KMS-11 (cell line): ENCODE data around the gene BTBD9.

Source experiments
- H2AFZ ChIP-seq: fragments of 200-600 bp; sonication (generic); 2 replicates; pipeline ENCODE4 v1.6.1; 2016; ENCODE audit warnings: antibody characterized with exemption, mixed run types, low read depth
- H3K27ac ChIP-seq: fragments of 200-600 bp; sonication (generic); 2 replicates; pipeline ENCODE4 v1.6.1; 2016; ENCODE audit warnings: mild to moderate bottlenecking, mixed run types
- H3K27me3 ChIP-seq: fragments of 200-600 bp; sonication (generic); 2 replicates; pipeline ENCODE4 v1.6.1; 2017; ENCODE audit warnings: mild to moderate bottlenecking, low read depth, mixed run types, moderate library complexity; ENCODE audit not compliant: insufficient read depth
- H3K36me3 ChIP-seq: fragments of 200-600 bp; sonication (generic); 2 replicates; pipeline ENCODE4 v1.6.1; 2017; ENCODE audit warnings: mild to moderate bottlenecking, mixed run types; ENCODE audit not compliant: insufficient read depth
- H3K4me1 ChIP-seq: fragments of 200-600 bp; sonication (generic); 2 replicates; pipeline ENCODE4 v1.6.1; 2016; ENCODE audit warnings: mild to moderate bottlenecking, low read depth, mixed run types; ENCODE audit not compliant: poor library complexity, severe bottlenecking
- H3K4me2 ChIP-seq: fragments of 200-600 bp; sonication (generic); 2 replicates; pipeline ENCODE4 v1.7.0; 2016; ENCODE audit warnings: mild to moderate bottlenecking, mixed run types
- H3K4me3 ChIP-seq: fragments of 200-600 bp; sonication (generic); IDR thresholded peaks from 2 replicates; pipeline ENCODE4 v1.6.1; 2017; ENCODE audit warnings: low read depth, low read length, mixed read lengths; ENCODE audit not compliant: insufficient read depth
- H3K79me2 ChIP-seq: fragments of 200-600 bp; sonication (generic); 2 replicates; pipeline ENCODE4 v1.6.1; 2016; ENCODE audit warnings: low read depth, mixed run types; ENCODE audit not compliant: insufficient read depth
- H3K9ac ChIP-seq: fragments of 200-600 bp; sonication (generic); 2 replicates; pipeline ENCODE4 v1.6.1; 2016; ENCODE audit warnings: mild to moderate bottlenecking, mixed run types
- H4K20me1 ChIP-seq: fragments of 200-600 bp; sonication (generic); 2 replicates; pipeline ENCODE4 v1.6.1; 2016; ENCODE audit warnings: mild to moderate bottlenecking, mixed run types; ENCODE audit not compliant: insufficient read depth
- TF ChIP-seq, protein P1 (sequence below): fragments of 200-600 bp; sonication (generic); conservative IDR thresholded peaks from 2 replicates; pipeline ENCODE4 v1.6.1; 2017; ENCODE audit warnings: low read depth, mild to moderate bottlenecking, antibody characterized with exemption, low read length, moderate library complexity, mixed read lengths

Gene BTBD9

DNA sequence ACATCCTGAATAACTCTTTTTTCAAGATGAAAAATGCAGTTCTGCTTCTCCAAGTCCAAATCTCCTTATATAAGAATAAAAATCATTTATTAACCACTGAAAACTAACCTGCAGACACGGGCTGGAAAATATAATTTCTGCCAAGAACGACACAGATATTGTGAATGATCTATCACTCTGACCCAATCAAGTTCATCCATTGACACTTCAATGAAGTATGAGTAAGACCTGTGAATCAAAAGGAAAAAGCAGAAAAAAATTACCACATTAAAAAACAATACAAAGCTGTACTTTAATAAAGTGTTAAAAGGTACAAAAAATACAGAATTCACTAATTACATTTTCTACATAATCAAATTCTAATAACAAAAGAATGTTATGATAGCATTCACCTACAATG, 62.2 kb downstream of the BTBD9 start:
- no peaks in the 10 kb centered on the region for H3K79me2 ChIP-seq
- H4K20me1 ChIP-seq, result no peaks in the 10 kb centered on the region
- no peaks in the 10 kb centered on the region for H3K36me3 ChIP-seq
- H3K9ac ChIP-seq, result no peak overlapping the region
- no peaks in the 10 kb centered on the region for H3K4me1 ChIP-seq
- no peak overlapping the region for H2AFZ ChIP-seq
- no peak overlapping the region for H3K4me3 ChIP-seq
- H3K4me2 ChIP-seq, result no peak overlapping the region
- H3K27me3 ChIP-seq, result no peaks in the 10 kb centered on the region
- H3K27ac ChIP-seq, result no peak overlapping the region
- TF ChIP-seq, protein P1, sequence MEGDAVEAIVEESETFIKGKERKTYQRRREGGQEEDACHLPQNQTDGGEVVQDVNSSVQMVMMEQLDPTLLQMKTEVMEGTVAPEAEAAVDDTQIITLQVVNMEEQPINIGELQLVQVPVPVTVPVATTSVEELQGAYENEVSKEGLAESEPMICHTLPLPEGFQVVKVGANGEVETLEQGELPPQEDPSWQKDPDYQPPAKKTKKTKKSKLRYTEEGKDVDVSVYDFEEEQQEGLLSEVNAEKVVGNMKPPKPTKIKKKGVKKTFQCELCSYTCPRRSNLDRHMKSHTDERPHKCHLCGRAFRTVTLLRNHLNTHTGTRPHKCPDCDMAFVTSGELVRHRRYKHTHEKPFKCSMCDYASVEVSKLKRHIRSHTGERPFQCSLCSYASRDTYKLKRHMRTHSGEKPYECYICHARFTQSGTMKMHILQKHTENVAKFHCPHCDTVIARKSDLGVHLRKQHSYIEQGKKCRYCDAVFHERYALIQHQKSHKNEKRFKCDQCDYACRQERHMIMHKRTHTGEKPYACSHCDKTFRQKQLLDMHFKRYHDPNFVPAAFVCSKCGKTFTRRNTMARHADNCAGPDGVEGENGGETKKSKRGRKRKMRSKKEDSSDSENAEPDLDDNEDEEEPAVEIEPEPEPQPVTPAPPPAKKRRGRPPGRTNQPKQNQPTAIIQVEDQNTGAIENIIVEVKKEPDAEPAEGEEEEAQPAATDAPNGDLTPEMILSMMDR, result no peak

DNA sequence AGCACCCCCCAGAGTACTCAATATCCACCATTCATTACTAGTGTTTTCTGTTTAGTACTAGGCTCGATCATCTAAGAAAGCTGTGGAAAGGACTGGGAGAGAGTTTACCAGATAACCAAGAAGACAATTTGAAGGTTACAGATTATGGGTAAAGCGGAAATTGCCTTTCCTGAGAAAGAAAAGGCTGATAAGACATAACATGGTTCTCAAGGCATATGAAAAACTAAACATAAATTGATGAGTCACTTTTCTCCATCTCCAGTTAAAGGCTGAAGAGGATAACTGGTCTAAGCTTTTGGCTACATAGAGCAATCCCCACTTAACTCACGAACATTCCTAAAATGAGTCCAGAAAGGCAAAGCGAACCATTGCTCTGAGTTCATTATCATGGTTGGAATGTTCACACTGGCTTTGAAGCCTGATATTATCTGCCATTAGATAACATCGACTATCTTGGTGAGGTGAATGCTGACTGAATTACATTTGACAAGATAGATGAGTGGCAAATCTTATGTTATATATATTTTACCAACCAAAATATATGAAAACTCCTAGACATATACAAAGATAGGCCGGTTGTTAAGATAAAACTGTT, 65.8 kb downstream of the BTBD9 start:
- Histone ChIP-seq H3K27ac (no peak overlapping the region), H3K4me2 (no peak overlapping the region), H2AFZ (no peak overlapping the region), H3K79me2 (no peaks in the 10 kb centered on the region), H3K36me3 (no peaks in the 10 kb centered on the region), H3K27me3 (no peaks in the 10 kb centered on the region), H3K4me1 (no peaks in the 10 kb centered on the region), H3K4me3 (no peak overlapping the region), H4K20me1 (no peaks in the 10 kb centered on the region), H3K9ac (no peak overlapping the region)
- TF ChIP-seq, protein P1, result no peak

DNA sequence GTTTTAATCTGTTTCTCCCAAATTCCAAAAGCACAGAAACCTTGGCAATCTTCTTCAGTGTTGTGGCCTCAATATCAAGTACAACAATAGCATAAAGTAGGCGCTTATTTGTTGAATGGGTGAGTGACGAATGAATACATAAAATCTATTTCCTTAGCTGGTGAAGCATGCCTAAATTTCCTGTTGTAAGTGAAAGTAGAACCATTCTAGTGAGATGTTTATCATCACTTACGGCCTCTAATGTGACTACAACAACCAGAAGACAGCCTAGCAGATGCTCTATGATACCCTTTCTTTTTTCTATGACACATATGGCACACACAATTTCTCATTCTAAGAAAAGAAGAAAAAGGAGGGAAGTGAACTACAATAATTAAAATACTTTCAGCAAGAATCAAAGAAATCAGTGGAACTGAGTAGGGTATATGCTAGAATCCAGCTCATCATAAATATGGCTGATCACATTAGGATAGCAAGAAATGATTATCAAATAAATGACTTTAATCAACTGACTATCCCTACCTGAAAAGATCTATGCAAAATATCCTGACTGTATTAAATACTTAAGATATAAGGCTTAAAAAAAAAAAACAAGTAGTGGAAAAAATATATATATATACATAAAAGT, 67.4 kb downstream of the BTBD9 start:
- Histone ChIP-seq H3K79me2 (no peaks in the 10 kb centered on the region), H4K20me1 (no peaks in the 10 kb centered on the region), H3K9ac (no peak overlapping the region), H3K36me3 (no peaks in the 10 kb centered on the region), H3K27me3 (no peaks in the 10 kb centered on the region), H3K4me3 (no peak overlapping the region), H3K4me1 (no peaks in the 10 kb centered on the region), H3K27ac (no peak overlapping the region), H3K4me2 (no peak overlapping the region), H2AFZ (no peak overlapping the region)
- TF ChIP-seq, protein P1, result no peak

DNA sequence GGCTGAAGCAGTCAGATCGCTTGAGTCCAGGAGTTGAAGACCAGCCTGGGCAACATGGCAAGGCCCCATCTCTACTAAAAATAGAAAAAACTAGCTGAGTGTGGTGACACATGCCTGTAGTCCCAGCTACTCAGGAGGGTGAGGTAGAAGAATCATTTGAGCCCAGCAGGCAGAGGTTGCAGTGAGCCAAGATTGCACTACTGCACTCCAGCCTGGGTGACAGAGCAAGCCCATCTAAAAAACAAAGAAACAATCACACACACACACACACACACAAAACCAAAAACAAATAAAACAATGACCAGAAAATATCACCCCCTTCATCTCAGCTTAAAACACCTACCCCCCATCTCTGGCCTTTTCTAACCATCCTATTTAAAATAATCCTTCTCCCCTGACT, 68.0 kb downstream of the BTBD9 start:
- Histone ChIP-seq H3K27ac (no peak overlapping the region), H3K4me3 (no peak overlapping the region), H3K4me1 (no peaks in the 10 kb centered on the region), H3K36me3 (no peaks in the 10 kb centered on the region), H3K9ac (no peak overlapping the region), H4K20me1 (no peaks in the 10 kb centered on the region), H2AFZ (no peak overlapping the region), H3K79me2 (no peaks in the 10 kb centered on the region), H3K27me3 (no peaks in the 10 kb centered on the region), H3K4me2 (no peak overlapping the region)
- TF ChIP-seq, protein P1, result no peak
